Measurements from ENCODE around the gene MBD3L4. TPM values are rescaled to one million over a fixed set of nuclear protein-coding genes. Genes with fewer than 3 reads are reported as not detected.
"Not testable (repeated sequence)": the region's sequence is repeated elsewhere in the genome, so short reads cannot be mapped to it uniquely, and the experiment has no call there.

MBD3L4 gene
- total and polyA plus RNA-seq, 9 donors: not detected

- 68 to 83% (median 72%) methylated on average over 6 of the region's 6 CpGs for WGBS, 3 donors
- Histone ChIP-seq H3K27ac (no peak overlapping the region), H3K4me1 (ENCODE audit: insufficient read depth) (peaks cover 2% of the 10 kb centered on the region), H3K36me3 (no peaks in the 10 kb centered on the region), H3K27me3 (no peaks in the 10 kb centered on the region), H3K4me3 (no peak overlapping the region), H3K9me3 (no peaks in the 10 kb centered on the region)
- no peak for DNase-seq
- intact Hi-C loops (cut with DNase I): no loop called here
- TF ChIP-seq CTCF (IDR thresholded peaks at IDR 0.05) (no peak), EP300 (IDR thresholded peaks at IDR 0.05) (no peak), POLR2A (IDR thresholded peaks at IDR 0.05) (no peak)
Measured at GRCh38 chr19:7068599-7068998, 28.6 kb upstream of the MBD3L4 start.

- Histone ChIP-seq H3K27me3 (no peaks in the 10 kb centered on the region), H3K4me3 (no peak overlapping the region), H3K9me3 (no peaks in the 10 kb centered on the region), H3K36me3 (no peaks in the 10 kb centered on the region), H3K27ac (no peak overlapping the region), H3K4me1 (ENCODE audit: insufficient read depth) (peaks cover 2% of the 10 kb centered on the region)
- intact Hi-C loops (cut with DNase I): no loop called here
- DNase-seq: no peak
- TF ChIP-seq POLR2A (IDR thresholded peaks at IDR 0.05) (no peak), CTCF (IDR thresholded peaks at IDR 0.05) (no peak)
- WGBS, 3 donors: 45 to 57% (median 53%) methylated on average over 2 of the region's 2 CpGs
Measured at GRCh38 chr19:7067716-7068115, 27.7 kb upstream of the MBD3L4 start.

- H3K27me3 ChIP-seq; H3K4me1 ChIP-seq (ENCODE audit: insufficient read depth); H3K36me3 ChIP-seq; H3K4me3 ChIP-seq; H3K9me3 ChIP-seq; intact Hi-C loops (cut with DNase I); H3K27ac ChIP-seq; DNase-seq: not testable (repeated sequence)
- 34 to 40% (median 40%) methylated on average over 13 of the region's 13 CpGs for WGBS, 3 donors
Measured at GRCh38 chr19:7067122-7067521, 27.1 kb upstream of the MBD3L4 start.

- Histone ChIP-seq H3K4me3 (no peak overlapping the region), H3K36me3 (no peaks in the 10 kb centered on the region), H3K9me3 (no peaks in the 10 kb centered on the region), H3K27ac (no peak overlapping the region), H3K27me3 (no peaks in the 10 kb centered on the region), H3K4me1 (ENCODE audit: insufficient read depth) (no peaks in the 10 kb centered on the region)
- intact Hi-C loops (cut with DNase I): no loop called here
- TF ChIP-seq EP300 (IDR thresholded peaks at IDR 0.05) (no peak), POLR2A (IDR thresholded peaks at IDR 0.05) (no peak), CTCF (IDR thresholded peaks at IDR 0.05) (no peak)
- DNase-seq: no peak
- WGBS, 3 donors: 85 to 89% (median 88%) methylated on average over 9 of the region's 9 CpGs
Measured at GRCh38 chr19:7063764-7064418, 23.9 kb upstream of the MBD3L4 start.

GRCh38 chr19:7063339-7063738 is 23.4 kb upstream of the MBD3L4 start:
- H3K4me1 ChIP-seq (ENCODE audit: insufficient read depth): no peaks in the 10 kb centered on the region
- WGBS, 3 donors: 64 to 72% (median 64%) methylated on average over 4 of the region's 4 CpGs
- no peaks in the 10 kb centered on the region for H3K36me3 ChIP-seq
- TF ChIP-seq CTCF (IDR thresholded peaks at IDR 0.05) (no peak), POLR2A (IDR thresholded peaks at IDR 0.05) (no peak), EP300 (IDR thresholded peaks at IDR 0.05) (no peak)
- DNase-seq: no peak
- intact Hi-C loops (cut with DNase I): no loop called here
- H3K27ac ChIP-seq: no peak overlapping the region
- H3K27me3 ChIP-seq: no peaks in the 10 kb centered on the region
- no peak overlapping the region for H3K4me3 ChIP-seq
- H3K9me3 ChIP-seq: no peaks in the 10 kb centered on the region

- intact Hi-C loops (cut with DNase I): not testable (repeated sequence)
Measured at GRCh38 chr19:7059977-7060376, 20.0 kb upstream of the MBD3L4 start.

DNA sequence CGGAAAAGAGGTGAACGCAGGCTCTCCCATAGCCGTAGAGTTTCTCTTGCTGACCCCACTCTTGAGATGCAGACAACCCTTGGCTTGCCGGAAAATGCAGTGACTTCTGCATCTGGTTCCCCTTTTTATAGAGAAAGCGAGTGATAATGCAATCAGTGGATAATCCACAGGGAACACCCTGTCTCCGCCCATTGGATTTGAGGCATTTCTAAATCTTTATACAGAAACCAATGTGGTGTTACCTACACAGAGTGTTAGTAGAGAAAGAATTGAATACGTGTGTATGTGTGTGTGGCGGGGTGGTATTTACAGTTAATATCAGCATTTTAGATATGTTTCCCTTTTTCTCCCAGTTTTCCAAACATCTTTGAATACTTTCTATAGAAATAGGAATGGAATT is 18.6 kb upstream of the MBD3L4 start, which contains the start of gene MBD3L3:
MBD3L3 (minus strand) TSS at position 101 of the 400 bp plus-strand sequence; CDS start at position 30, 71 bp downstream.
- intact Hi-C loops (cut with DNase I); H3K27me3 ChIP-seq; H3K27ac ChIP-seq; H3K4me3 ChIP-seq; H3K9me3 ChIP-seq; H3K4me1 ChIP-seq (ENCODE audit: insufficient read depth); H3K36me3 ChIP-seq; DNase-seq: not testable (repeated sequence)
- no CpG with 5 or more reads among the region's 8 CpGs for WGBS, 3 donors

More at GRCh38 chr19:7059977-7060376, 20.0 kb upstream of the MBD3L4 start:
- not testable (repeated sequence) for H3K27me3 ChIP-seq; DNase-seq; H3K4me3 ChIP-seq; H3K27ac ChIP-seq; H3K9me3 ChIP-seq; H3K36me3 ChIP-seq; H3K4me1 ChIP-seq (ENCODE audit: insufficient read depth)
- WGBS, 3 donors: 65 to 80% (median 73%) methylated on average over 1 to 2 of the region's 2 CpGs

GRCh38 chr19:7056371-7056770 is 16.4 kb upstream of the MBD3L4 start:
- WGBS, 3 donors: 79 to 91% (median 90%) methylated on average over 7 to 8 of the region's 16 CpGs

More at GRCh38 chr19:7056371-7056770, 16.4 kb upstream of the MBD3L4 start:
- DNase-seq; H3K27ac ChIP-seq; H3K4me1 ChIP-seq (ENCODE audit: insufficient read depth); H3K4me3 ChIP-seq; H3K9me3 ChIP-seq; H3K27me3 ChIP-seq; intact Hi-C loops (cut with DNase I); H3K36me3 ChIP-seq: not testable (repeated sequence)
